ENCODE measurements around the gene TNNI3K. TPM values are rescaled to one million over a fixed set of nuclear protein-coding genes. Genes with fewer than 3 reads are reported as not detected.

Gene TNNI3K
- polyA plus RNA-seq, 1 experiment, result not detected

GRCh38 chr1:74368335-74368734, 133.1 kb downstream of the TNNI3K start:
- POLR2A ChIA-PET, result no interaction called here
- no peaks in the 10 kb centered on the region for H3K27me3 ChIP-seq (ENCODE audit: control insufficient read depth, insufficient read depth, low read length)
- no peak for TF ChIP-seq CTCF (IDR thresholded peaks at IDR 0.05; ENCODE audit: insufficient read depth, low read depth, low read length)
- no peak for DNase-seq (ENCODE audit: low read depth)
- CTCF ChIA-PET, result no interaction called here
- H3K4me3 ChIP-seq (ENCODE audit: low read depth, low read length), result no peak overlapping the region
- no peaks in the 10 kb centered on the region for H3K36me3 ChIP-seq (ENCODE audit: control insufficient read depth, insufficient read depth, low read length)

- no peak for TF ChIP-seq CTCF (IDR thresholded peaks at IDR 0.05; ENCODE audit: insufficient read depth, low read depth, low read length)
- POLR2A ChIA-PET, result no interaction called here
- Histone ChIP-seq H3K4me3 (ENCODE audit: low read depth, low read length) (no peak overlapping the region), H3K36me3 (ENCODE audit: control insufficient read depth, insufficient read depth, low read length) (no peaks in the 10 kb centered on the region), H3K27me3 (ENCODE audit: control insufficient read depth, insufficient read depth, low read length) (no peaks in the 10 kb centered on the region)
- CTCF ChIA-PET, result no interaction called here
- no peak for DNase-seq (ENCODE audit: low read depth)
Measured at GRCh38 chr1:74375376-74375775, 140.2 kb downstream of the TNNI3K start.

DNA sequence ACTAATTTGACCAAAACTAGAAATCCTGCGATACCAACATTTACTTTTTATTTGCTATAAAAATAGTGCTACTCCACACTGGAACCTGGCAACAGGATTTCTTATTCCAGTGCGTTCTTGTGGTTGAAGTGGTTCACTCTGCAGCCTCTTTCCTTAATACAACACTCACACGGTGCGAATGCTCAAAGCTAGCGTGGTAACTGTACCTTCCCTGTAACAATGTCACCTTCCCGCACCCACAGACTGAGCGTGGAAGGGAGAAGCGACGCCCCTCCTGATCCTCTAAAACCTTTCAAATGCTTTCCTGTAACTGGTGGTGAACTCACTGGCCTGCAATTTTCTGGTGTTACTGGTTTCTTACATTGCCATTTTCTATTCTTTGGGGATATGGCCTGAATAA, 145.1 kb downstream of the TNNI3K start:
- CTCF ChIA-PET, result interaction anchor here (1.3 kb wide), 1 partner anchor 16 kb away, joined by 4 read pairs; no protein-coding TSS in a partner anchor
- DNase-seq (ENCODE audit: low read depth), result no peak
- TF ChIP-seq CTCF (IDR thresholded peaks at IDR 0.05; ENCODE audit: insufficient read depth, low read depth, low read length), result no peak
- POLR2A ChIA-PET, result no interaction called here
- H3K36me3 ChIP-seq (ENCODE audit: control insufficient read depth, insufficient read depth, low read length), result no peaks in the 10 kb centered on the region
- no peaks in the 10 kb centered on the region for H3K27me3 ChIP-seq (ENCODE audit: control insufficient read depth, insufficient read depth, low read length)
- no peak overlapping the region for H3K4me3 ChIP-seq (ENCODE audit: low read depth, low read length)

DNA sequence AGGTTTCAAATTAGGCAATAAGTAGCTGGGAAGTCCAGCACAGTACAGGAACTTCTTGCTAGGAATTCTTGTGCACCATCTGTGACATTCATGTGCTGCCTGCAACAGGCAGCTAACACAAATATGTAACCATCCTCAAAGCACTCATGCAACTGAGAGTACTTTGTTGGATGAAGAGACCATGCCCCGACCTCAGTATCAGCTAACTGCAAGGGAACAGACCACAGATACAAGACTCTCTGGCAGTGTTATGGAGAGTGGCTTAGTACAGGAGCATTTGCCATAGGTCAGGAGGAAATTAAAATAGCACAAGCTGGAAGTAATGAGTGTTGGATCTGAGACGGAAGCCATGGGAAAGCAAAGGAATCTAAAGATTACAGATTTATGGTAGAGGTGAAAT, 153.7 kb downstream of the TNNI3K start:
- no peak for DNase-seq (ENCODE audit: low read depth)
- Histone ChIP-seq H3K36me3 (ENCODE audit: control insufficient read depth, insufficient read depth, low read length) (no peaks in the 10 kb centered on the region), H3K4me3 (ENCODE audit: low read depth, low read length) (no peak overlapping the region), H3K27me3 (ENCODE audit: control insufficient read depth, insufficient read depth, low read length) (no peaks in the 10 kb centered on the region)
- TF ChIP-seq CTCF (IDR thresholded peaks at IDR 0.05; ENCODE audit: insufficient read depth, low read depth, low read length), result no peak
- ChIA-PET CTCF (no interaction called here), POLR2A (no interaction called here)

- no peak overlapping the region for H3K4me3 ChIP-seq (ENCODE audit: low read depth, low read length)
- no peaks in the 10 kb centered on the region for H3K36me3 ChIP-seq (ENCODE audit: control insufficient read depth, insufficient read depth, low read length)
- CTCF ChIA-PET, result no interaction called here
- POLR2A ChIA-PET, result no interaction called here
- no peak for DNase-seq (ENCODE audit: low read depth)
- no peaks in the 10 kb centered on the region for H3K27me3 ChIP-seq (ENCODE audit: control insufficient read depth, insufficient read depth, low read length)
- no peak for TF ChIP-seq CTCF (IDR thresholded peaks at IDR 0.05; ENCODE audit: insufficient read depth, low read depth, low read length)
Measured at GRCh38 chr1:74392186-74392585, 157.0 kb downstream of the TNNI3K start.
